CD4-positive, alpha-beta T cell treated with Interleukin-15 for 1 hour (primary cell): ENCODE measurements around the gene YWHAH.

ENCODE experiments used
- DNase-seq: peaks from one replicate; pipeline ENCODE4 v3.0.0-alpha.2; 2020

YWHAH gene

GRCh38 chr22:31943978-31944699, at the start of gene YWHAH:
YWHAH (plus strand) TSS chr22:31944535; CDS start chr22:31944734, 199 bp downstream.
- peak; percentile 93 for DNase-seq

- DNase-seq, result no peak
Measured at GRCh38 chr22:31895411-31896123, 48.8 kb upstream of the YWHAH start.

DNA sequence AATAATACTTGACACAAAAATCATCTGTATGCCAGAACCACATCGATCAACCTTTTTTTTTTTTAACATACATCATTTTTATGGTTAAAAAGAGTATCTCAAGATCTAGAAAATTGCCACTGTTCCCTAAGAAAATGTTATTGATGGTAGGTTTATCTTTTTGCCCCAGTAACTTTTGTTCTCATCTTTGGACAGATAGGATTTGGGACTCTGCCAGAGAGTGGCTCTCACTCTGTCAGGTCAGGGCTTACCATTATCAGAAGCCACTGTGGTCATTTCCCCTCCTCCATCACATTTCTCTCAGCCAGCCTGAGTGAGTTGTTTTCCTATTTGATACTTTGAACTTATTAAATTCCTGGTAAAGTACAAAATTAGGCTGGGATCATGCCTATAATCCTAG, 47.9 kb upstream of the YWHAH start:
- DNase-seq, result no peak

DNA sequence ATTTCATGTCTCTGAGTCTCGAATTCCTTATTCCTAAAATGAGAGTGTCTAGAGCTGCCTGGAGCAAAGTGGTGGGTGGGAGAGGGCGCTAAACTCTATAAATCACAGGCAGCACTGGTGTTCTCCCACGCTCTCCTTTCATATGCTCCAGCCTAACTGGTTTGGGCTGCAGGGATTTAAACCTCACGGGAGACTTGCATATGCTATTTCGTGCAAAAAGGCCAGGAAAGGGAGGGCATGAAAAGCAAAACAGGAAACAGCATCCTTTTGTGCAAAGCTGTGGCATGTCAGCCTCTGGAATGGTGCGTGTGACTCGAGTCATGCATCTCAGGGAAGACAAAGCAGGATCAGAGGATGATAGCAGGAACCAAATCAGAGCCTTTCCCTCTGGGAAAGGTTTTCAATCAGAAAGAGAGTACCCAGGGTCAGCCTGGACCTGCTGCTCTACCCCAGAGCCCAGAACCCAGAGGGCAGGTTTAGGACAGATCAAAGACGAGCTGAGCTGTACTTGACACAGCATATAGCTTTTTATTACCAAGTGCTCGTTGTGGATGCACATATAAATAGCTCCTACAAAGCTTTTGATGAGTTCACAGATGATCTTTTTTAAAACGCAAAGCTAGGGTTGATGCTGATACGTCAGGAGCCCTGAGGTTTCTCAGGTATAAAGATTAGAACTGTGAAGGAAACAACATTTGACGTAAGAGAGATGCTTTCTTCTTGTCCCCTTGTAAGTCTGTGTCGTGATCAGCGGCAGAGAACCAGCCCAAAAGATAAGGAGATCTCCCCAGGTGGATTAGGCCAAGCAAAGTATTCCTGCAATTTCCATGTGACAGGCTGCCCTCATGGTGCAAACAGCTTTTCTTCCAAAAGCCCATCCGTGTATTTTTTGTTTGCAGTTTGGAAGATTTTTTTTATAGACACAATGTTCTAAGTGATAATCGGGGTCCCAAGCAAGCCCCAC, 46.2 kb upstream of the YWHAH start:
- no peak for DNase-seq

- DNase-seq, result no peak
Measured at GRCh38 chr22:31898926-31899325, 45.4 kb upstream of the YWHAH start.

GRCh38 chr22:31899669-31900068, 44.7 kb upstream of the YWHAH start:
- no peak for DNase-seq

DNA sequence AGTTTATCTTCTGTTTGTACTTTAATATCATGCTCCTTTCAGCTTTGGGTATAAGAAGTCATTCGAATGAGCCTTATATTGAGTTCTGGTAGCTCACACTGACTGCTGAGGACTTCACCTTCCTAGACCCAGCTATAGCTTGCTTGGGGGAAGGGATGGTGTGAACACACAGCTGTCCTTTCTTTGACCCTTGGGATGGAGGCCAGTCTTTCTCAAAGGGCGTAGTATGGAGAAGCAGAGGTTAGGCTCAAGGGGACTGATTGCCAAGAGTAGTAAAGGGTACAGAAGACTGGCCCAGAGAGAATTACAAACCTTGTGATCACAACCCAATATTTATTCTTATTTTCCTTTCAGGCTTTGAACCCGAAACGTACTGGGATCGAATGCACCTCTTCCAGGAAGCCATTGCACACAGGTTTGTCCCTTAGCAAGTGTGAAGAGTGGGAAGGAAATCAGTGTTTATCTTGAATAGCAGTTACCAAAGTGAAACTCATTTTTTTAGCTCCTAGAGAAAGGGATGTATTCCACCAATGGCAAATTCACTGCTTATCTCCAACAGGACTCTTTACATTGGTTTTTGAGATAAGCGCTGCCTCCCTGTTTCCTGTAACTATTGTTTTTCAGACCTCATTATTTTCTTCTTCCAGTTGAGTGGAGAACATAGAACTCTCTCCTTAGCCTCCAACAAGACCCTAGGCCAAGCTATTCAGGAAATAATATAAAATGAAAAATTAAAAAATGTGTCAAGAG, 42.8 kb upstream of the YWHAH start:
- no peak for DNase-seq

GRCh38 chr22:31904651-31905050, 39.7 kb upstream of the YWHAH start:
- no peak for DNase-seq

DNA sequence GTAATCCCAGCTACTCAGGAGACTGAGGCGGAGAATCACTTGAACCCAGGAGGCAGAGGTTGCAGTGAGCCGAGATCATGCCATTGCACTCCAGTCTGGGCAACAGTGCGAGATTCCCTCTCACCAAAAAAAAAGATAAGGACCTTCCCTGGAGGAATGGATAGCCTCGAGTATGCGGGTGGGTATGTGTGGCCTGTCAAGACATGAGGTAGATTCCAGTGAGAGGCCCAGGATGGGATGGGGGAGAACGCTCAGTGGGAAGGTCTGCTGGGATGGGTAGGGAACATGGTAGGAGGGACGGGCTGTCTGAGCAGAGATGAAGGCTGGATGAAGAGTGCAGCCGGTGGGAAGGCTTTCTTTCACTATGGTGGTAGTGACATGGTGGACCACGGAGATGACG, 39.0 kb upstream of the YWHAH start:
- no peak for DNase-seq

DNA sequence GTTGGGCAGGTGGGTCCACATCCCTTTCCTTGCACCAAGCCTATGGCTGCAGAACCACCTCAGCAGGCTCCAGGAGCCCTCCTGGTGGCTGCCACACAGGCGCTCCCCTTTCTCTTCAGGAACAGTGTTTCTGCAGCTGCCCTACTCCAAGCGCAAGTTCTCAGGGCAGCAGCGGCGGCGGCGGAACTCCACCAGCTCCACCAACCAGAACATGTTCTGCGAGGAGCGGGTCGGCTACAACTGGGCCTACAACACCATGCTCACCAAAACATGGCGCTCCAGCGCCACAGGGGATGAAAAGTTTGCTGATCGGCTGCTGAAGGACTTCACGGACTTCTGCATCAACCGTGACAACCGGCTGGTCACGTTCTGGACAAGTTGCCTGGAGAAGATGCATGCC, 38.2 kb upstream of the YWHAH start:
- DNase-seq, result no peak

- DNase-seq, result no peak
Measured at GRCh38 chr22:31906569-31906968, 37.8 kb upstream of the YWHAH start.

DNA sequence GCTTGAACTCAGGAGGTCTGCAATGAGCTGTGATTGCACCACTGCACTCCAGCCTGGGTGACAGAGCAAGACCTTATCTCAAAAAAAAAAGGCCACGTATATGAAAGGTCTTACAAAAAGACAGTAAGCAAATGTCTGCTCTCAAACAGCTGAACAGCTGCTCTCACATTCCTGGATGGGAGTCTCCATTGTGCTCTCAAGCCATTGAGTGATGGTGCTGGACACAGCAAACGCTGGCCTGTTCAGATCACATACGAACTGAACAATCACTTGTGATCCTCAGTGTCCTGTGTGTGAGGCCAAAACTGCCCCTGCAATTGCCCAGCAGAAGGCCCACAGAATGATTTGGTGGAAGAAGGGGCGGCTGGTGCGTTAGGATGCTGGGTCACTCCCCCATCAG, 34.4 kb upstream of the YWHAH start:
- DNase-seq, result no peak

- DNase-seq, result no peak
Measured at GRCh38 chr22:31911565-31912406, 32.5 kb upstream of the YWHAH start.

- no peak for DNase-seq
Measured at GRCh38 chr22:31912407-31912743, 32.0 kb upstream of the YWHAH start.

- no peak for DNase-seq
Measured at GRCh38 chr22:31915586-31915985, 28.7 kb upstream of the YWHAH start.

DNA sequence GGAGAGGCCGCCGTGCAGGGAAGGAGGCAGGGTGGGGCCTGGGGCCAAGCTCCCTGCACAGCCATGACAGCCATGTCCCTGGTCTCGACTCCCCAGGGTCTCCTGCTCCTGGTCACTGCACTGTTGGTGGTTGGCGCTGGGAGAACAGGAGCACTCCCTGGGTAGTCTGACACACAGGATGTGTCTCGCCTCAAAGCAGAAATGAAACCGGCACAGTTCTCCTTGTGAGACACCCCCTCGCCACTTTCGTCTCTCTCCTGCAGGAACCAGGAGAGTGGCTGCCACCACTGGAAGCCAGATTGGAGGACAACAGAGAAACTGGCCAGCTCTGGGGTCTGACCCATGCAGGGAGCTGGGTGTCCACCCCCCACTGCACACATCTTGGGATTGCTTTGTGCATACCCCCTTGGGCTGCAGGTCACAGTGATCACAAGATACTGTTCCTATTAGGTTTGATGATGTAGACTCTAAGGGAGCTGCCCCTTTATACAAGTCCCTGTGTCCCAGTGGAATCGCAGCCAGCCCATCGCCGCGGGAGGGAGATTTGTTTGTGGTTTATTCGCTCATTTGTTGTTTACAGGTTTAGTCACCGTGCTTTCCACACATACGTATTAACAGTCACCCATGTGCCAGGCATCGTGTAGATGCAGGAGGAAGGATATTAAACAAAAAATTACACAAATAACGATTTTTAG, 27.0 kb upstream of the YWHAH start:
- peak; percentile 62 for DNase-seq

GRCh38 chr22:31919730-31920129, 24.6 kb upstream of the YWHAH start:
- no peak for DNase-seq

GRCh38 chr22:31920306-31920705, 24.0 kb upstream of the YWHAH start:
- DNase-seq, result no peak

- no peak for DNase-seq
Measured at GRCh38 chr22:31921106-31921505, 23.2 kb upstream of the YWHAH start.

GRCh38 chr22:31922534-31922933, 21.8 kb upstream of the YWHAH start:
- DNase-seq, result no peak

DNA sequence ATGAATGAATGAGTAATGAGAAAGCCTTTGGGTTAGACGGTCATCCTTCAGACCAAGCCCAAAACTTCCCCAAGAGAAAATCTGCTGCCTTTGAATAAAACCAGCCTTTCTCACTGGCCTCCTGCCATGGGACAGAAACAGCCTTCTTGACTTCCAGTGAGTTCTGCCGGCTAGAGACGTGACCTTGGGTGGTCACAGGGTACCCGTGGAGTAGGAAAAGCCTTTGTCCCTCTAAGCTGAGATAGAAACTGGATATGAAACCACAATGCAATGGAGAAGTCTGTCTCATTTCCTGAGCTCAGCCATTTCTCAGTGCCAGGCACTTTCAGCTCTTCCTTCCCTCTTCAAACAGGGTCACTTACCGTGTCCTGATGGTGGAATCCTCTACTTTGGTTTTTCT, 21.2 kb upstream of the YWHAH start:
- no peak for DNase-seq
